ENCODE data around the gene CDH22. TPM values are rescaled to one million over a fixed set of nuclear protein-coding genes. Genes with fewer than 3 reads are reported as not detected.

The CDH22 gene
- total and polyA plus RNA-seq, 9 of the 15 experiments (the other 6 are each of a cell fraction or from before 2014, with no cell fraction given), result 0.07 to 0.08 TPM; not detected in 7

- H3K9me3 ChIP-seq (replicated peaks; ENCODE audit: control insufficient read depth, insufficient read depth, low read depth, low read length), result no peaks in the 10 kb centered on the region
- no TSS peak for BruUV-seq (replicated peaks)
- peaks cover 13 to 62% of the 10 kb centered on the region in 2 experiments for H3K27me3 ChIP-seq (ENCODE audit: control insufficient read depth in 2 of 2, insufficient read depth in 2 of 2, low read length in 2 of 2)
- H3K4me2 ChIP-seq (ENCODE audit: insufficient read depth, low read length), result no peak overlapping the region
- no peak overlapping the region for H3K27ac ChIP-seq (ENCODE audit: extremely low read depth, low read depth, low read length)
- FAIRE-seq (no peak), ATAC-seq (no peak), DNase-seq (ENCODE audit: extremely low read depth in 1 of 4, low spot score in 3 of 4) (peak in 2 of 4 experiments; percentile 15 to 16)
- CTCF ChIA-PET (ENCODE audit: low intra/inter-chr PET ratio), result no interaction called here
- POLR2A ChIA-PET, result no interaction called here
- in situ Hi-C loops (cut with MboI) (no loop called here), intact Hi-C loops (cut with micrococcal nuclease) (no loop called here)
- TF ChIP-seq TAF7 (tag; IDR thresholded peaks at IDR 0.05) (no peak), REST (IDR thresholded peaks at IDR 0.05; ENCODE audit: borderline replicate concordance) (peak; percentile 66), REST (CRISPR knock-in tag; IDR thresholded peaks at IDR 0.05; ENCODE audit: low read depth) (no peak), NCOA4 (IDR thresholded peaks at IDR 0.05; ENCODE audit: partially characterized antibody) (no peak)
- TF ChIP-seq, protein P1, sequence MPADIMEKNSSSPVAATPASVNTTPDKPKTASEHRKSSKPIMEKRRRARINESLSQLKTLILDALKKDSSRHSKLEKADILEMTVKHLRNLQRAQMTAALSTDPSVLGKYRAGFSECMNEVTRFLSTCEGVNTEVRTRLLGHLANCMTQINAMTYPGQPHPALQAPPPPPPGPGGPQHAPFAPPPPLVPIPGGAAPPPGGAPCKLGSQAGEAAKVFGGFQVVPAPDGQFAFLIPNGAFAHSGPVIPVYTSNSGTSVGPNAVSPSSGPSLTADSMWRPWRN (IDR thresholded peaks at IDR 0.05; ENCODE audit: low read depth), result no peak
- TF ChIP-seq, protein P2, sequence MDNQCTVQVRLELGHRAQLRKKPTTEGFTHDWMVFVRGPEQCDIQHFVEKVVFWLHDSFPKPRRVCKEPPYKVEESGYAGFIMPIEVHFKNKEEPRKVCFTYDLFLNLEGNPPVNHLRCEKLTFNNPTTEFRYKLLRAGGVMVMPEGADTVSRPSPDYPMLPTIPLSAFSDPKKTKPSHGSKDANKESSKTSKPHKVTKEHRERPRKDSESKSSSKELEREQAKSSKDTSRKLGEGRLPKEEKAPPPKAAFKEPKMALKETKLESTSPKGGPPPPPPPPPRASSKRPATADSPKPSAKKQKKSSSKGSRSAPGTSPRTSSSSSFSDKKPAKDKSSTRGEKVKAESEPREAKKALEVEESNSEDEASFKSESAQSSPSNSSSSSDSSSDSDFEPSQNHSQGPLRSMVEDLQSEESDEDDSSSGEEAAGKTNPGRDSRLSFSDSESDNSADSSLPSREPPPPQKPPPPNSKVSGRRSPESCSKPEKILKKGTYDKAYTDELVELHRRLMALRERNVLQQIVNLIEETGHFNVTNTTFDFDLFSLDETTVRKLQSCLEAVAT (IDR thresholded peaks at IDR 0.05), result no peak
- H3K36me3 ChIP-seq (ENCODE audit: control insufficient read depth, insufficient read depth, low read length), result no peaks in the 10 kb centered on the region
- 7% methylated on average over 37 of the region's 56 CpGs for WGBS (ENCODE audit: insufficient coverage, low coverage, missing lambda C conversion rate)
- no peak overlapping the region for H3K4me3 ChIP-seq
- H3K9ac ChIP-seq (ENCODE audit: insufficient read depth in 1 of 2, low read depth in 2 of 2, low read length in 2 of 2), result no peak overlapping the region
- H4K20me1 ChIP-seq (replicated peaks; ENCODE audit: control insufficient read depth, insufficient read depth, low read length), result peaks cover 24% of the 10 kb centered on the region; the same call in 1 of the 2 replicates
- no peaks in the 10 kb centered on the region for H3K79me2 ChIP-seq (ENCODE audit: control insufficient read depth, insufficient read depth, low read length)
- no peak overlapping the region for H2AFZ ChIP-seq (ENCODE audit: low read depth, low read length)
- H3K4me1 ChIP-seq (replicated peaks in 1 of 2; ENCODE audit: control insufficient read depth in 2 of 2, insufficient read depth in 2 of 2, low read length in 2 of 2), result peaks cover 0 to 6% of the 10 kb centered on the region in 2 experiments; a peak in 1 of 5 replicates
- H3K9me1 ChIP-seq (ENCODE audit: control insufficient read depth, insufficient read depth, low read length), result no peaks in the 10 kb centered on the region
These were observed 57.1 kb downstream of the CDH22 start for GRCh38 chr20:46251211-46251673.
